Colonic mucosa (tissue), 4 donors: ENCODE measurements around the gene NAALAD2. TPM values are rescaled to one million over a fixed set of nuclear protein-coding genes. Genes with fewer than 3 reads are reported as not detected.
"Not testable (repeated sequence)": the region's sequence is repeated elsewhere in the genome, so short reads cannot be mapped to it uniquely, and the experiment has no call there.

Experiments used
- DNase-seq: peaks from one replicate; pipeline ENCODE4 v3.0.0-alpha.2; 2020
- H3K27ac ChIP-seq: fragments of 200-600 bp; one replicate; pipeline ENCODE4 v1.8.0; 2021
- H3K27me3 ChIP-seq: fragments of 200-600 bp; one replicate; pipeline ENCODE4 v1.8.0; 2021
- H3K36me3 ChIP-seq: fragments of 200-600 bp; one replicate; pipeline ENCODE4 v1.8.0; 2021
- H3K4me1 ChIP-seq: fragments of 200-600 bp; one replicate; pipeline ENCODE4 v1.8.0; 2021; ENCODE audit warnings: mild to moderate bottlenecking
- H3K4me3 ChIP-seq: fragments of 200-600 bp; one replicate; pipeline ENCODE4 v1.8.0; 2021
- H3K9ac ChIP-seq, 2 donors: one replicate each; pipeline ENCODE4 v1.7.0; 2013; ENCODE audit warnings: control low read depth in 2 of 2, low read depth in 2 of 2, low read length in 2 of 2
- H3K9me3 ChIP-seq: fragments of 200-600 bp; one replicate; pipeline ENCODE4 v1.8.0; 2021
- CTCF ChIP-seq: fragments of 200-600 bp; IDR thresholded peaks from one replicate; pipeline ENCODE4 v1.8.0; 2022; ENCODE audit warnings: antibody characterized with exemption, mild to moderate bottlenecking
- intact Hi-C: fragments of 100-400 bp; cut with DNase I; formaldehyde crosslinking; loops from one replicate; pipeline ENCODE4 v1.14.1; 2022
- total RNA-seq, 2 donors: library from RNA; stranded (reverse); fragmentation: NEBNext Ultra II Directional in 1 of 2; extraction: Animal tissue kit (Norgen Biotek cat#: 25700) in 1 of 2; gene quantifications; one replicate each; pipeline ENCODE4 v1.2.1, GENCODE V29; 2021
- donor health status: healthy.
- donor health status: DM: no; HTN: no; CAD: no.
- donor health status: DM: no; HTN: no; CAD: no.

Gene NAALAD2
- total RNA-seq, 2 donors from 2014 or later, result 0.25 to 0.61 TPM

GRCh38 chr11:90202342-90202741, 67.9 kb downstream of the NAALAD2 start:
- no peak for TF ChIP-seq CTCF
- DNase-seq, result no peak
- no peak overlapping the region for H3K27ac ChIP-seq
- no peak overlapping the region for H3K9ac ChIP-seq
- peaks cover 6% of the 10 kb centered on the region for H3K36me3 ChIP-seq
- intact Hi-C loops, result no loop called here
- H3K27me3 ChIP-seq, result no peaks in the 10 kb centered on the region
- no peaks in the 10 kb centered on the region for H3K4me1 ChIP-seq
- no peak overlapping the region for H3K4me3 ChIP-seq
- H3K9me3 ChIP-seq, result no peaks in the 10 kb centered on the region

GRCh38 chr11:90204407-90204806, 69.9 kb downstream of the NAALAD2 start:
- TF ChIP-seq CTCF, result no peak
- Histone ChIP-seq H3K27ac (no peak overlapping the region), H3K4me1 (no peaks in the 10 kb centered on the region), H3K9me3 (no peaks in the 10 kb centered on the region), H3K36me3 (peaks cover 6% of the 10 kb centered on the region), H3K4me3 (no peak overlapping the region), H3K27me3 (no peaks in the 10 kb centered on the region), H3K9ac (no peak overlapping the region)
- no peak for DNase-seq
- intact Hi-C loops, result no loop called here

- H3K4me1 ChIP-seq, result no peaks in the 10 kb centered on the region
- H3K27me3 ChIP-seq, result no peaks in the 10 kb centered on the region
- H3K27ac ChIP-seq, result no peak overlapping the region
- peak; percentile 86 for TF ChIP-seq CTCF
- peaks cover 6% of the 10 kb centered on the region for H3K36me3 ChIP-seq
- intact Hi-C loops, result no loop called here
- no peak for DNase-seq
- no peaks in the 10 kb centered on the region for H3K9me3 ChIP-seq
- H3K4me3 ChIP-seq, result no peak overlapping the region
- H3K9ac ChIP-seq, result no peak overlapping the region
Measured at GRCh38 chr11:90204832-90205646, 70.6 kb downstream of the NAALAD2 start.

GRCh38 chr11:90207992-90208391, 73.5 kb downstream of the NAALAD2 start:
- H3K9me3 ChIP-seq, H3K27ac ChIP-seq, H3K4me3 ChIP-seq, H3K9ac ChIP-seq, intact Hi-C loops, DNase-seq, H3K4me1 ChIP-seq, H3K27me3 ChIP-seq: not testable (repeated sequence)
- peaks cover 12% of the 10 kb centered on the region for H3K36me3 ChIP-seq

- no peak for DNase-seq
- Histone ChIP-seq H3K27me3 (no peaks in the 10 kb centered on the region), H3K4me3 (no peak overlapping the region), H3K9me3 (no peaks in the 10 kb centered on the region), H3K36me3 (peaks cover 12% of the 10 kb centered on the region), H3K9ac (no peak overlapping the region), H3K4me1 (no peaks in the 10 kb centered on the region), H3K27ac (no peak overlapping the region)
- TF ChIP-seq CTCF, result no peak
- intact Hi-C loops, result no loop called here
Measured at GRCh38 chr11:90208857-90209256, 74.4 kb downstream of the NAALAD2 start.

- Histone ChIP-seq H3K9me3 (no peaks in the 10 kb centered on the region), H3K9ac (no peak overlapping the region), H3K4me1 (no peaks in the 10 kb centered on the region), H3K4me3 (no peak overlapping the region), H3K27me3 (no peaks in the 10 kb centered on the region), H3K36me3 (peaks cover 6% of the 10 kb centered on the region), H3K27ac (no peak overlapping the region)
- intact Hi-C loops, result no loop called here
- DNase-seq, result no peak
- no peak for TF ChIP-seq CTCF
Measured at GRCh38 chr11:90213322-90213721, 78.9 kb downstream of the NAALAD2 start.
